OCI-LY3 (cell line): ENCODE measurements around the gene PDF.
"Not testable (repeated sequence)": the region's sequence is repeated elsewhere in the genome, so short reads cannot be mapped to it uniquely, and the experiment has no call there.

ENCODE experiments used
- H2AFZ ChIP-seq: fragments of 200-600, 300-600 bp; shearing (Covaris generic); 2 replicates; pipeline ENCODE4 v1.6.0; 2014; ENCODE audit warnings: antibody characterized with exemption, low read depth, low read length
- H3K27ac ChIP-seq: fragments of 200-600, 300-600 bp; sonication (generic); 2 replicates; pipeline ENCODE4 v1.5.1; 2014; ENCODE audit warnings: mild to moderate bottlenecking, low read length, moderate library complexity, mixed read lengths
- H3K27me3 ChIP-seq: fragments of 200-600, 300-600 bp; sonication (generic); 2 replicates; pipeline ENCODE4 v1.6.1; 2014; ENCODE audit warnings: low read depth, low read length, mixed read lengths
- H3K36me3 ChIP-seq: fragments of 200-600, 300-600 bp; sonication (generic); replicated peaks from 2 replicates; pipeline ENCODE3; 2014; ENCODE audit warnings: low read depth, low read length, mixed read lengths
- H3K4me1 ChIP-seq: fragments of 300-600, 200-600 bp; sonication (generic); 2 replicates; pipeline ENCODE4 v1.6.1; 2014; ENCODE audit warnings: low read length, mixed read lengths
- H3K4me2 ChIP-seq: fragments of 200-600, 300-600 bp; sonication (generic); 2 replicates; pipeline ENCODE4 v1.6.1; 2014; ENCODE audit warnings: low read length, mixed read lengths
- H3K4me3 ChIP-seq: fragments of 300-600, 200-600 bp; sonication (generic); 2 replicates; pipeline ENCODE4 v1.5.1; 2014; ENCODE audit warnings: antibody characterized with exemption, mild to moderate bottlenecking, low read length, moderate library complexity
- H3K79me2 ChIP-seq: fragments of 300-600, 200-600 bp; shearing (Covaris generic); 2 replicates; pipeline ENCODE4 v1.6.1; 2014; ENCODE audit warnings: mild to moderate bottlenecking, low read length, mixed read lengths
- H3K9ac ChIP-seq: fragments of 300-600, 200-600 bp; shearing (Covaris generic); 2 replicates; pipeline ENCODE4 v1.6.0; 2014; ENCODE audit warnings: mild to moderate bottlenecking, low read length, moderate library complexity
- H3K9me3 ChIP-seq: fragments of 200-600, 300-600 bp; shearing (Covaris generic); 2 replicates; pipeline ENCODE4 v1.6.1; 2014; ENCODE audit warnings: low read length, mixed read lengths; ENCODE audit not compliant: insufficient read depth
- H4K20me1 ChIP-seq: fragments of 200-600, 300-600 bp; sonication (generic); 2 replicates; pipeline ENCODE4 v1.6.1; 2016; ENCODE audit warnings: low read length, mixed read lengths; ENCODE audit not compliant: insufficient read depth
- CTCF ChIP-seq: fragments of 200-600, 300-600 bp; sonication (generic); IDR thresholded peaks from 2 replicates; pipeline ENCODE4 v1.5.1; 2014; ENCODE audit warnings: antibody characterized with exemption, low read length, low read depth
- EZH2phosphoT487 ChIP-seq: fragments of 200-600 bp; shearing (Covaris generic); IDR thresholded peaks from 2 replicates; pipeline ENCODE4 v1.6.1; 2018; ENCODE audit warnings: antibody characterized with exemption, mixed run types, low read depth

PDF gene

DNA sequence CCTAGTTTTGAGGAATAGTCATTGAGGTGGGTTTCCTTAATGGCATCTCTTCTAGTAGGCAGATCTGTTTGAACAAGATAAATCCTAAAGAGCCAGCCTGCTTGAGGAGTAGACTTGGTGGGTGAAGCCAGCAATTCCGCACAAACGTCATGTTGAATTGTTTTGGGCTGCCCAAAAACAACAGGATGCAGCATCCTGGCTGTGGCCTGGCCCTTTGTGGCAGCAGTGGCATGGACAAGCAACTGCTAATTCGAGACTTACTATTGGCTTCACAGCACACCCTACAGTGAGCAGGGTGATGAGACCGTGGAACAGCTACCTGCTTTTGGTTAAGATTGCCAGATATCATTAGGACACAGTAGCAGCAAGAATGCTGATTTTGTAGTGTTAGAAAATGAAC is 28.5 kb downstream of the PDF start:
- Histone ChIP-seq H3K4me3 (no peak overlapping the region), H3K79me2 (no peaks in the 10 kb centered on the region), H3K27ac (no peak overlapping the region), H3K36me3 (peaks cover 5% of the 10 kb centered on the region), H3K4me2 (no peak overlapping the region), H3K4me1 (no peaks in the 10 kb centered on the region), H3K27me3 (no peaks in the 10 kb centered on the region), H3K9ac (no peak overlapping the region), H4K20me1 (no peaks in the 10 kb centered on the region), H2AFZ (no peak overlapping the region), H3K9me3 (no peaks in the 10 kb centered on the region)
- TF ChIP-seq CTCF, result no peak

DNA sequence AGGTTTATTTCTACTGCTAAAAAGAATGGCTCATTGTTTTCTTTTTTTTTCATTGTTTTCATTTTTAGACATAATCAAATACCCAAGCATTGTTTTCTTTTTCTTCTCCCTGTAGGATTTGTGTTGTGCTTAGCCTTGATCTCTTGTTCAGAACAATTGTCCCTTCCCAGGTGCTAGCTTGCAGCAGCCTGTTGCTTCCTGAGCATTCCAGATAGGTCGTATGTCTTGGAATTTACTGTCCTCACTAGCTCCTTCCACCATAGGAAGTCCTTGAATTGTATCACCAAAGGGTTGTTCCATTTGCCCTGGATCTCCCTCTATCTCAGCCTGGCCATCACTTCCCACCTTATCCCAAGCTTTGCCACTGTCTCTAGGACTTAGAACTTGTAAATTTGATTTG is 29.2 kb downstream of the PDF start:
- no peak overlapping the region for H2AFZ ChIP-seq
- TF ChIP-seq CTCF, result no peak
- no peak for TF ChIP-seq EZH2phosphoT487
- H3K9me3 ChIP-seq, result no peaks in the 10 kb centered on the region
- no peak overlapping the region for H3K4me2 ChIP-seq
- H3K27me3 ChIP-seq, result no peaks in the 10 kb centered on the region
- H3K9ac ChIP-seq, result no peak overlapping the region
- H3K4me1 ChIP-seq, result no peaks in the 10 kb centered on the region
- H4K20me1 ChIP-seq, result no peaks in the 10 kb centered on the region
- H3K27ac ChIP-seq, result no peak overlapping the region
- H3K36me3 ChIP-seq, result peaks cover 5% of the 10 kb centered on the region
- H3K4me3 ChIP-seq, result no peak overlapping the region
- no peaks in the 10 kb centered on the region for H3K79me2 ChIP-seq

DNA sequence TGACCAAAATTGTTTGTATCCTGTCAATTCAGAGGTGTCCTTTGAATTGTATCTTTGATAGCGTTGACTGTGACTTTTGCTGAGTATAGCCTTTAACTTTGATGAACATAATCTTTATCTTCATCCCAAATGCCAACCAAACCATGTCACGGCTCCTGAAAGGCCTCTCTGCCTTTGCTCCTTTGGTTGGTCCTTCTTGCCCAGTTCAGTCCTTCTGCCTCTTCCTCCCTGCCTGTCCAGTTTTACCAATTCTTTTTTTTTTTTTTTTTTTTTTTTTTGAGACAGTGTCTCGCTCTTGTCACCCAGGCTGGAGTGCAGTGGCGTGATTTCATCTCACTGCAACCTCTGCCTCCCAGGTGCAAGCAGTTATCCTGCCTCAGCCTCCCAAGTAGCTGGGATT is 32.1 kb downstream of the PDF start:
- Histone ChIP-seq H3K4me2 (no peak overlapping the region), H3K4me1 (no peaks in the 10 kb centered on the region), H3K27ac (no peak overlapping the region), H3K36me3 (peaks cover 5% of the 10 kb centered on the region), H3K4me3 (no peak overlapping the region), H3K27me3 (no peaks in the 10 kb centered on the region), H2AFZ (no peak overlapping the region), H3K79me2 (no peaks in the 10 kb centered on the region), H4K20me1 (no peaks in the 10 kb centered on the region), H3K9me3 (no peaks in the 10 kb centered on the region), H3K9ac (no peak overlapping the region)
- TF ChIP-seq CTCF, result no peak
- no peak for TF ChIP-seq EZH2phosphoT487

DNA sequence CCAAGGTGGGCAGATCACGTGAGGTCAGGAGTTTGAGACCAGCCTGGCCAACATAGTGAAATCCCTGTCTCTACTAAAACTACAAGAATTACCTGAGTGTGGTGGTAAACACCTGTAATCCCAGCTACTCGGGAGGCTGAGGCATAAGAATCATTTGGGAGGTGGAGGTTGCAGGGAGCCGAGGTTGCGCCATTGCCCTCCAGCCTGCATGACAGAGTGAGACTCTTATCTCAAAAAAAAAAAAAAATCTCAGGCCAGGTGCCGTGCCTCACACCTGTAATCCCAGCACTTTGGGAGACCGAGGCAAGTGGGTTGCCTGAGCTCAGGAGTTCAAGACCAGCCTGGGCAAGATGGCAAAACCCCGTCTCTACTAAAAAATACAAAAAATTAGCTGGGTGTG is 33.6 kb downstream of the PDF start:
- H3K9ac ChIP-seq, H3K4me2 ChIP-seq, H3K79me2 ChIP-seq, H4K20me1 ChIP-seq, H3K9me3 ChIP-seq, H2AFZ ChIP-seq, H3K27me3 ChIP-seq, H3K4me3 ChIP-seq, H3K4me1 ChIP-seq, H3K36me3 ChIP-seq, H3K27ac ChIP-seq: not testable (repeated sequence)

DNA sequence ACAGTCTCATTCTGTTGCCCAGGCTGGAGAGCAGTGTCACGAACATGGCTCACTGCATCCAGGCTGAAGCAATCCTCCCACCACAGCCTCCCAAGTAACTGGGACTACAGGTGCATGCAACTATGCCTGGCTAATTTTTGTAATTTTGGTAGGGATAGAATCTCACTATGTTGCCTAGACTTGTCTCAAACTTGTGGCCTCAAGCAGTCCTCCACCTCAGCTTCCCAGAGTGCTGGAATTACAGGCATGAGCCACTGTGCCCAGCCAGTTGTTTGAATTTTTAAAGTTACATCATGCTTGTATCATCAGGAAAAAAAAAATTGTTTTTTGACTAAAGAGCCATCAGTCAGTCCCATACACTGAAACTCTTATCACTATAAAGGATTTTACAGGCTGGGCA is 36.3 kb downstream of the PDF start:
- Histone ChIP-seq H2AFZ (no peak overlapping the region), H3K27ac (no peak overlapping the region), H3K36me3 (no peaks in the 10 kb centered on the region), H3K79me2 (no peaks in the 10 kb centered on the region), H3K4me2 (no peak overlapping the region), H4K20me1 (no peaks in the 10 kb centered on the region), H3K9ac (no peak overlapping the region), H3K9me3 (no peaks in the 10 kb centered on the region), H3K4me3 (no peak overlapping the region), H3K4me1 (no peaks in the 10 kb centered on the region), H3K27me3 (no peaks in the 10 kb centered on the region)
- TF ChIP-seq CTCF, result no peak
- TF ChIP-seq EZH2phosphoT487, result no peak
